ENCODE measurements around the gene RAB3GAP1.

The RAB3GAP1 gene

DNA sequence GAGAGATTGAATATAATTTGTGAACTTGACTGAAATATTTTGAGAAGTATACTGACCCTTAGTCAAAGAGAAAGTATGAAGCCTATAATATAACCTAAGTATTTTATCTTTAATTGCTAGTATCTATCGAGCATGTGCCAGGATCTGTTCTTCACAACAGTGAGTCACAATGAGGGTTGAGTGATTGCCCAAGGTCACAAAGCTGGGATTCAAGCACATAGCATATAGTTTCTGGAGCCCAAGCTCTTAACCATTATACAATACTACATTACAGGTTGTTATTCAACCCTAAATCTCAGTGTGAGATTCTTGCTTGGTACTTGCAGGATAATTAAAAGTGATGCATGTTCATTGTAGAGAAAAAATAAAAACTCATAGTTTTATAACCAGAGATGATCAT is 97.2 kb downstream of the RAB3GAP1 start:
- DNase-seq (no peak), ATAC-seq (replicated peaks) (no peak)
- Mint-ChIP-seq H3K4me3 (no peak overlapping the region), H3K36me3 (peaks cover 29 to 45% of the 10 kb centered on the region in 2 donors), H3K27ac (no peak overlapping the region), H3K27me3 (no peaks in the 10 kb centered on the region), H3K9me3 (no peaks in the 10 kb centered on the region), H3K4me1 (peaks cover under 1 to 3% of the 10 kb centered on the region in 2 donors)

DNA sequence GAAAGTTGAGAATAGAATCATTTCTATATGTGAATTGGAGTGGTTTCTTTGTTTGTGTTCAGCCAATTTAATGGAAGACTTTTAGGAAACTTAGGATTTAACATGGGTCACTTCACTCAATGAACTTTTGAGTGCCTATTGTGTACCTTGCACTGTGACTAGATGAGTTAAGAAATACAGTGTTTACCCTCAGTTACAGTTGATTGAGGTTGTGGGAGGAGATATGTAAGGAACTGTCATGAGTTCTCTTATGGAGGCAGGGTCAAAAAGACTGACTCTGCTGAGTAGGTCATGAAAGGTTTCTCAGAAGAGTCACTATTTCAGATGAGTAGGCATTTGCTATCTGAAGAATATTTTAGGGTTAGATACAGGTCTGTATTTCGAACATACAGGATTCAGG is 98.6 kb downstream of the RAB3GAP1 start:
- no peak overlapping the region for H3K4me3 Mint-ChIP-seq
- peaks cover 8 to 17% of the 10 kb centered on the region in 2 donors for H3K4me1 Mint-ChIP-seq
- peak overlapping the region; percentile 20 for H3K27ac Mint-ChIP-seq
- H3K27me3 Mint-ChIP-seq = no peaks in the 10 kb centered on the region
- H3K36me3 Mint-ChIP-seq = peaks cover 37 to 54% of the 10 kb centered on the region in 2 donors
- DNase-seq = no peak
- no peak for ATAC-seq (replicated peaks)
- no peaks in the 10 kb centered on the region for H3K9me3 Mint-ChIP-seq

DNA sequence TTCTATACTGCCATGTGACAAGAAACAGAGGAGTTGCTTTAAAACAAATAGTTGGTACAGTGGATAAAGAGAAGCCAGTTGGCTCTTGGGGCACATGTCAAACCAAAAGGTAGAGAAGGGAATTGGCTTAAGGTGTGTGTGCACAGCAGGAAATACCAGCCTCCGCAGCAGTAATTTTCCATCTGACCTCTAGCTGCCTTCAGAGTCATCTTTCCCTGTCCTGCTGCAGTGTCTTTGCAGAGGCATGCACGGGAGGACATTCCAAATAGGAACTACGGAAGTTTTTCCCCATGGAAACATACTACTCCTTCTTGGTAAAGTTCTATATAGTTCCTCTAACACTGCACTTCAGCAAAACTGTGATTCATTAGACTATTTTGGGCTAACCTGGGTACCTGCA is 99.5 kb downstream of the RAB3GAP1 start:
- H3K27ac Mint-ChIP-seq = no peak overlapping the region
- H3K36me3 Mint-ChIP-seq = peaks cover 39 to 55% of the 10 kb centered on the region in 2 donors

DNA sequence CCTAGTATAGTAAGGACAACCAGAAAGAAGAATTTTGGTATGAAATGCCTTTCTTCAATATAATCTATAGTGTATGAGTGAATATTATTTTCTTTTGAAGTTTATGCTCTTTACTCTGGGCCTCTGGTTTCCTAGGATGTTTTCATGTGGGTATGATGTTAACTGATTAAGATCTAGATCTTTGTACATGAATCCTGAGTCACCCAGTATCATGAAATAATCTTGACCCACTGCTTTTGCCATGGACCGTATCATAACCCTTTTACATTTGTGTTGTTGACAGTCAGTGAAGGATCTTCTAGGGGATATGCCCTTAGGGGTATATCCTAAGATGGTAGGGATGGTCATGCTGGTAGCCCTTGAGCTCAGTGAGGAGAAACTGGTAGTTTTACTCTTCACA is 100.3 kb downstream of the RAB3GAP1 start:
- Mint-ChIP-seq H3K4me1 (peaks cover 8 to 18% of the 10 kb centered on the region in 2 donors), H3K27ac (no peak overlapping the region), H3K4me3 (no peak overlapping the region), H3K36me3 (peaks cover 40 to 55% of the 10 kb centered on the region in 2 donors), H3K27me3 (no peaks in the 10 kb centered on the region), H3K9me3 (no peaks in the 10 kb centered on the region)
- DNase-seq (no peak), ATAC-seq (replicated peaks) (no peak)

More for the DNA sequence above, 99.5 kb downstream of the RAB3GAP1 start:
- Mint-ChIP-seq H3K4me3 (no peak overlapping the region), H3K9me3 (no peaks in the 10 kb centered on the region), H3K4me1 (peaks cover 8 to 18% of the 10 kb centered on the region in 2 donors), H3K27me3 (no peaks in the 10 kb centered on the region)
- ATAC-seq (replicated peaks) (no peak), DNase-seq (no peak)

DNA sequence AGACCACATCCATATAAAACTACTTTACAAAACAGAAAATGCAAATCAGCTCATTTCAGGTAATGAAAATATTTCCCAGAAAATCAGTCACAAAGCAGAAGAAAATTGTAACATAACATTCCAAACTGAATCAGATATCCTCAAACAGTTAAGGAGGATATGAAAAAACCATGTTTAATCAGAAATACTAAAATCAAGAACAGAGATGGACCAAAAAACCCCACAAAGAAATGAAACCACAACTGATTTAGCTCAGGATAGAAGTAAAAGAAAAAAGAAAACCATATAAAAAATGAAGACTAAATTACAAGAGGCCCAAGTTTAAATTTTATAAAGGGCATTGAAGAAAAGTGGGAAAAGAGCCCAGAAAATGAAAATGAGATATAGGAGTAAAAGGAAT is 102.9 kb downstream of the RAB3GAP1 start:
- no peak for ATAC-seq (replicated peaks)
- H3K27ac Mint-ChIP-seq = peak overlapping the region; percentile 11
- H3K4me3 Mint-ChIP-seq = no peak overlapping the region
- H3K4me1 Mint-ChIP-seq = peaks cover 8 to 18% of the 10 kb centered on the region in 2 donors
- no peaks in the 10 kb centered on the region for H3K9me3 Mint-ChIP-seq
- H3K36me3 Mint-ChIP-seq = peaks cover 59 to 72% of the 10 kb centered on the region in 2 donors
- no peaks in the 10 kb centered on the region for H3K27me3 Mint-ChIP-seq
- DNase-seq = no peak

DNA sequence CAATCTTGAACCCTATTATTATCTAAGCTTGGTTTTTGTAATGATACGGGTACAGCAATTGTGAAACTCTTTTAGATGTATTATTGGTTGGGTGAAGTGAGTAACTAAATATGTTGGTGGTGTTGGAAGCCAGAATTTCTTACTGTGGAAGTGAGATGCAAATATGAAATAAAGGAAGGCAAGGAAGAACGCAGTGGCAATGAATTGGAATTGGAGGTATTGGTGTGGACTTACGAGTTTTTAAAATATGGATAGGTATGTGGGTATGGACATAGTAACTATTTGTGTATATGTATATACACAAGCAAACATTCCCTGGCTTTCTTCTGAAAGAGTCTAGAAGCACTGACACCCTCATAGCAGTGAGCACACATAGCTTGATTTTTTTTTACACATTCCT is 105.8 kb downstream of the RAB3GAP1 start:
- ATAC-seq (replicated peaks) (no peak), DNase-seq (no peak)
- H3K4me1 Mint-ChIP-seq = peaks cover 8 to 18% of the 10 kb centered on the region in 2 donors
- no peaks in the 10 kb centered on the region for H3K9me3 Mint-ChIP-seq
- H3K27me3 Mint-ChIP-seq = no peaks in the 10 kb centered on the region
- peaks cover 50 to 55% of the 10 kb centered on the region in 2 donors for H3K36me3 Mint-ChIP-seq
- no peak overlapping the region for H3K4me3 Mint-ChIP-seq
- no peak overlapping the region for H3K27ac Mint-ChIP-seq

DNA sequence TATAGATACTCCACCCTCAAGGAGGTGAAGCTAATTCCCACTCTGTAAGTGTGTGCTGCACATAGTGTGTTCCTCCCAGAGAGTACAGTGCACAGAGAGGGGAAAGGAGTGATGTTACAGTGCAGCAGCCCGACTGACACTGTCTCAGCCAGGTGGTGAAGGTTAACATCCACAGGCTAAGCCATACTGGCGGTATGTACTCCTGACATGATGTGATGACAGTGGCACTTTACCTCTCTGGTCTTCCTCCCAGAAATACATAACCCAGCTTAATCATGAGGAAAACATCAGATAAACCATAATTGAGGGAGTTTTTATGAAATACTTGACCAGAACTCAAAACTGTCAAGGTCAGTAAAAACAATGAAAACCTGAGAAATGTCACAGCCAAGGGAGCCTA is 107.1 kb downstream of the RAB3GAP1 start:
- ATAC-seq (replicated peaks) (no peak), DNase-seq (no peak)
- Mint-ChIP-seq H3K27ac (no peak overlapping the region), H3K27me3 (no peaks in the 10 kb centered on the region), H3K36me3 (peaks cover 50 to 55% of the 10 kb centered on the region in 2 donors), H3K4me1 (peaks cover 8 to 16% of the 10 kb centered on the region in 2 donors), H3K9me3 (no peaks in the 10 kb centered on the region), H3K4me3 (no peak overlapping the region)

DNA sequence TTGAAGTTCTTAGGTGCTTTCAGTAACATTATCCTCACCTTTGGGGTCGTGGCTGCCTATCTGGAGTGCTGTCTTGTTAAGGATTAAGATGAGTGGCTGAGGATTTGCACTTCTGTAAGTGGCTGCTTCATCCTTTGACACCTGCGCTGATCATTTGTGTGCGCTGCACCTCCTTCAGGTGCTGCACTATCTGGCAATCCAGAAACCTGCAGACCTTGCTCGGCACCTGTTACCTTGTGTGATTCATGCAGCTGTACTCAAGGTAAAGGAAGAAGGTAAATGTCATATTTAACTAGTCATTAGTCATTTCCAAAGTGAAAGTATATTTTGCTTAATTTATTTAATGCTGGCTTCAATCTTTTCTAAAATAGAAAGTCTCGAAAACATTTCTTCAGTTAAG is 110.3 kb downstream of the RAB3GAP1 start:
- no peaks in the 10 kb centered on the region for H3K9me3 Mint-ChIP-seq
- no peak overlapping the region for H3K27ac Mint-ChIP-seq
- peaks cover 38 to 43% of the 10 kb centered on the region in 2 donors for H3K36me3 Mint-ChIP-seq
- DNase-seq (no peak), ATAC-seq (replicated peaks) (no peak)
- no peaks in the 10 kb centered on the region for H3K27me3 Mint-ChIP-seq
- no peaks in the 10 kb centered on the region for H3K4me1 Mint-ChIP-seq
- H3K4me3 Mint-ChIP-seq = no peak overlapping the region

DNA sequence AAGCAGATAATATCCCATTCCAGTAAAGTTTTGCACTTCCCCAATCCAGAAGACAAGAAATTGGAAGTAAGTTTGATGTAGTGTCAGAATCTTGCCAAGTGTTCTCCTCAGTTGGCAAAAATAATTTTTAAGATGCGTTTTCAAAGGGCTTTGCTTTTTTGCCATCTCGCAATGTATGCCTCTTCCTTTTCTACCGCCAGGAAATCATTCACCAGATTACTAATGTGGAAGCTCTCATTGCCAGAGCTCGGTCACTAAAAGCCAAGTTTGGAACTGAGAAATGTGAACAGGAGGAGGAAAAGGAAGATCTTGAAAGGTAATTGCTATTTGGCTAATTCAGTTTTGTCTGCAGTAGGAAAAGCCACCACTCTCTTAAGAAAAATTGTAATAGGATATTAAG is 110.7 kb downstream of the RAB3GAP1 start:
- Mint-ChIP-seq H3K27me3 (no peaks in the 10 kb centered on the region), H3K36me3 (peaks cover 37 to 43% of the 10 kb centered on the region in 2 donors), H3K4me3 (no peak overlapping the region), H3K9me3 (no peaks in the 10 kb centered on the region), H3K4me1 (no peaks in the 10 kb centered on the region), H3K27ac (peak overlapping the region; percentile 75)
- DNase-seq (no peak), ATAC-seq (replicated peaks) (no peak)

DNA sequence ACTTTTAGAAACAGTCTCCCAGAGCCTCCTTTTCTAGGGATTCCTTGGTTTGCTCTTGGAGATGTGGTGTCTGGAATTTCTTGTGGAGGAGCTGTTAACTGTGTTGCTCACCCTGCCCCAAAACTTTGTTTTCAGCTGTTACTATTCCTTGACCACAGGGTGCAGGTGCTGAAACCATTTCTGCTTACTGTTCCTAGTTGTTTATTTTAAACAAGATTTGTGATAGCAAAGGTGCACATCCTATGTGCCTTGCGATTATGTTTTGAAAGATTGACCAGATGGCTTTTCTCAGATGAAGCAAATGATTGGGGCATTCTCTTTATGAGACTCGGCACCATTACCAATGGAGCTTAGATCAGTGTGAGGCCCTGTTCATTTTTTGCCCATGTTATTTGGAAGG is 111.2 kb downstream of the RAB3GAP1 start:
- peaks cover 37 to 43% of the 10 kb centered on the region in 2 donors for H3K36me3 Mint-ChIP-seq
- H3K4me3 Mint-ChIP-seq = no peak overlapping the region
- no peaks in the 10 kb centered on the region for H3K9me3 Mint-ChIP-seq
- H3K4me1 Mint-ChIP-seq = no peaks in the 10 kb centered on the region
- peak overlapping the region; percentile 75 for H3K27ac Mint-ChIP-seq
- no peaks in the 10 kb centered on the region for H3K27me3 Mint-ChIP-seq
- DNase-seq (no peak), ATAC-seq (replicated peaks) (no peak)

DNA sequence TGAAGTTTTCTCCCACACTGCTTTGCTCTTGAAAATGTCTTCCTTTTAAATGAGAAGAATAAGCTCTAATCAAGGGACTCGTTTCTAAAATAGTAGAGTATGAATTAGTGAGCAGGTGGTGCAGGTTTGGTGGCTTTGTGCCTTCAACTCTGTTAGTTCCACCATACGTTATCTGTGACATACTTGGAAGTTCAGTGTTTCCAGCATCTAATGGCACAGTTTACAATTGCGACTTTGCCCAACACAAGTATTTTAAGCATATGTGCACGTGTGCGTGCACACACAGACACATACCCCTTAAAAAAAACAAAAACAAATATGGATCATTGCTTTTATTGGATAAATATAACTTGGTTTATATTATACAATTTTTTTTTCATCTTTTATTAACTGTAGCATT is 111.8 kb downstream of the RAB3GAP1 start:
- H3K27me3 Mint-ChIP-seq = no peaks in the 10 kb centered on the region
- no peak overlapping the region for H3K27ac Mint-ChIP-seq
- no peaks in the 10 kb centered on the region for H3K4me1 Mint-ChIP-seq
- H3K9me3 Mint-ChIP-seq = no peaks in the 10 kb centered on the region
- no peak for ATAC-seq (replicated peaks)
- no peak for DNase-seq
- H3K36me3 Mint-ChIP-seq = peaks cover 38 to 45% of the 10 kb centered on the region in 2 donors
- H3K4me3 Mint-ChIP-seq = no peak overlapping the region

DNA sequence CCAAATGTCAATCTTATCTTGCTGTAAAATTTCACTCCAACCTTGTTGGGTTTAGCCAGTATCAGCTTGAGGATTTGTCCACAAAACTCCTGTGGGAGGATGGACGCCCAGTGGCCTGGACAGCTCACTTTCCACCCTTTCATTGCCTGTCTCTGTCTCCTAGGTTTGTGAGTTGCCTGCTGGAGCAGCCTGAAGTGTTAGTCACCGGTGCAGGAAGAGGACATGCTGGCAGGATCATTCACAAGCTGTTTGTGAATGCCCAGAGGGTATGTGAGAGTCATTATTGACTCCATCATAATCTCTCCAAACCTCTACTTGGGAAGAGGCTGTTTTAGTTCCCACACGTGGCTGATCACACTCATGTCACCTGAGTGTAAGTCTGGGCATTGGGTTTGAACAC is 112.3 kb downstream of the RAB3GAP1 start:
- Mint-ChIP-seq H3K4me3 (no peak overlapping the region), H3K36me3 (peaks cover 38 to 46% of the 10 kb centered on the region in 2 donors), H3K27me3 (no peaks in the 10 kb centered on the region), H3K27ac (no peak overlapping the region), H3K9me3 (no peaks in the 10 kb centered on the region), H3K4me1 (no peaks in the 10 kb centered on the region)
- no peak for ATAC-seq (replicated peaks)
- no peak for DNase-seq

DNA sequence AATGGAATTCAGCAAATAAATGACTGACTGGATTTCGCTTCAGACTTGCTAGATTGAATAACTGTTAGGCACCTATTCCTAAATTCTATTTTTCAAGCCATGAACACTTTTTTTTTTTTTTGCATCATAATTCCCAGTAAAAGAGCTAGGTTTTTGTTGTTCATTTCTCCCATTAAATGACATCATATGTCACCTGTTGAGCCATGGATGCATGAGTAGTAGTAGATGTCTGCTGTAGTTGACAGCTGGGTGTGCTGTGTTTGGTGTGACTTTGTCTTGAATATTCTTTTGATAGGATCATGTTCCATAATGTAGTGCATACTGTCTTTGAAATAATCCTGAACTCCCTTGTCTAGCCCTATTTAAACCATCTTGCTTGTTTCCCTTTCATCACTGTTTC is 115.2 kb downstream of the RAB3GAP1 start:
- Mint-ChIP-seq H3K27ac (no peak overlapping the region), H3K4me1 (peaks cover 0 to 4% of the 10 kb centered on the region in 2 donors), H3K9me3 (peaks cover 1 to 5% of the 10 kb centered on the region in 2 donors), H3K4me3 (no peak overlapping the region), H3K27me3 (no peaks in the 10 kb centered on the region), H3K36me3 (peaks cover 47 to 68% of the 10 kb centered on the region in 2 donors)
- no peak for DNase-seq
- ATAC-seq (replicated peaks) = no peak

DNA sequence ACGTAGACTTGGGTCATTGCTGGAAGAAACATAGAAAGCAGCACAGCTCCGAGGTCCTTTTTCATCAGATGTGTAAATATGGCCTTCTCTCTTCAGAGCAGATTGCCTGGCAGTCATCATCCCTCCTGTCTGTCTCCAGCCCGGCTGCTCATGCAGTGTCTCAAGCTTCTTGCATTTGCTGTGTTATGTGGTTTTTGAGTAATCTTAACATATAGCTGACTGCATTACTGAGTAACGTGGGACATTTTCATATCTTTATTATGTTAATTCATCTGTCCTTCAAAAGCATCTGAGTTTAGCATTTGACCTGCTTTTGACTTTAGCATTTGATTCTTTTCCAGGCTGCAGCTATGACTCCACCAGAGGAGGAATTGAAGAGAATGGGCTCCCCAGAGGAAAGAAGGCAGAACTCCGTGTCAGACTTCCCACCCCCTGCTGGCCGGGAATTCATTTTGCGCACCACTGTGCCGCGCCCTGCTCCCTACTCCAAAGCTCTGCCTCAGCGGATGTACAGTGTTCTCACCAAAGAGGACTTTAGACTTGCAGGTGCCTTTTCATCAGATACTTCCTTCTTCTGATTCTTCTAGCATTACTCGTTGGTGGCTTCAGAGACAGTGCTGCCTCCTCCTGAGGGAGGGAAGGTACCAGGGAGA is 116.2 kb downstream of the RAB3GAP1 start:
- Mint-ChIP-seq H3K4me1 (peaks cover 0 to 7% of the 10 kb centered on the region in 2 donors), H3K4me3 (no peak overlapping the region), H3K36me3 (peaks cover 52 to 71% of the 10 kb centered on the region in 2 donors), H3K9me3 (peaks cover 1 to 8% of the 10 kb centered on the region in 2 donors), H3K27me3 (no peaks in the 10 kb centered on the region), H3K27ac (no peak overlapping the region)
- DNase-seq (no peak), ATAC-seq (replicated peaks) (no peak)

DNA sequence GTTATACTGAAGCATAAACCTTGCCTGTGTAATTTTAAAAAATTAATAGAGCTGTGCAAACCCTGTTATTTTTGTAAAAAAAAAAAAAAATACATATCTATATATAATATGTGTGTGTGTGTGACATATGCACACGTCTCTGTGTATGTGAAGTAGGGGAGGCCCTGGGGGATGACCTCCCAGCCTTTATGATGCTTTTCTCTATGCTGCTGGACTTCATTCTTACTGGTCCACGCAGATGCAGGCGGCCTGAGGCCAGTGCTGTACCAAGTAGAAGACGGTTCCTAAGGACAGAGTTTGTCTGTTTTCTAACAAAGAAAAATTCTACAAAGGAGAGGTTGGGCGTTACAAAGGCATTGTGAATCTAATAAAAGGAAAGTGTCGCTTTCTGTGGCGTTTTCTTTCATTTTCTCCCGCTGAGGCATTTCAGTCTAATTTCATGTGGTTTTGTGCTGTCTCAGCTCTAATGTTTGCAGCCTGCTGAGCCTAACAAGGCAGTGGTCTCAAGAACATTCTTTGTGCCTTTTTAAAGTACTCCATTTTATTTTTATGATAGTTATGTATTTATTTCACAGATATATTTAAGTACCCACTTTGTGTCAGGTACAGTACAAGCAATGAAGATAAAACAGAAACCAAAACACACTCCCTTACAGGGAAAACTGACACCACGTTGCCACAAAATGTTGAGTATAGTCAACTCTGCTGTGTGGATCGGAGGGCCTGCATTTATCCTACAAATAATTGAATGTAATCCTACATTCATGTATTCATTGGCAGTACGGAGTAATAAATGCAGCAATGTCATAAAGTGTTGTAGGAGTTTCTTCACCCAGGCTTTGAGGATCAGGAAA is 118.0 kb downstream of the RAB3GAP1 start:
- peaks cover 58 to 78% of the 10 kb centered on the region in 2 donors for H3K36me3 Mint-ChIP-seq
- H3K4me1 Mint-ChIP-seq = peaks cover 0 to 7% of the 10 kb centered on the region in 2 donors
- H3K4me3 Mint-ChIP-seq = no peak overlapping the region
- DNase-seq (no peak), ATAC-seq (replicated peaks) (no peak)
- H3K27me3 Mint-ChIP-seq = no peaks in the 10 kb centered on the region
- peaks cover 1 to 8% of the 10 kb centered on the region in 2 donors for H3K9me3 Mint-ChIP-seq
- no peak overlapping the region for H3K27ac Mint-ChIP-seq

All from stimulated activated naive B cell treated with anti-CD40 and anti-IgM and Interleukin-4, amounts not matched to agents 10 μg/mL and 1 μg/mL and 100 μg/mL, for 72 hours (primary cell).